OCI-LY7 (cell line): Measurements from ENCODE around the gene CKAP2L.

ENCODE experiments used
- EZH2phosphoT487 ChIP-seq: fragments of 200-600 bp; sonication (generic); IDR thresholded peaks from 2 replicates; pipeline ENCODE4 v1.6.1; 2018; ENCODE audit warnings: low read depth, borderline replicate concordance, mild to moderate bottlenecking, mixed run types, antibody characterized with exemption, low read length, moderate library complexity, mixed read lengths
- TF ChIP-seq, protein P1 (sequence below): fragments of 200-600 bp; sonication (generic); conservative IDR thresholded peaks from 2 replicates; pipeline ENCODE4 v1.5.1; 2014; ENCODE audit warnings: mild to moderate bottlenecking, antibody characterized with exemption, low read length, moderate library complexity, mixed read lengths

DNA sequence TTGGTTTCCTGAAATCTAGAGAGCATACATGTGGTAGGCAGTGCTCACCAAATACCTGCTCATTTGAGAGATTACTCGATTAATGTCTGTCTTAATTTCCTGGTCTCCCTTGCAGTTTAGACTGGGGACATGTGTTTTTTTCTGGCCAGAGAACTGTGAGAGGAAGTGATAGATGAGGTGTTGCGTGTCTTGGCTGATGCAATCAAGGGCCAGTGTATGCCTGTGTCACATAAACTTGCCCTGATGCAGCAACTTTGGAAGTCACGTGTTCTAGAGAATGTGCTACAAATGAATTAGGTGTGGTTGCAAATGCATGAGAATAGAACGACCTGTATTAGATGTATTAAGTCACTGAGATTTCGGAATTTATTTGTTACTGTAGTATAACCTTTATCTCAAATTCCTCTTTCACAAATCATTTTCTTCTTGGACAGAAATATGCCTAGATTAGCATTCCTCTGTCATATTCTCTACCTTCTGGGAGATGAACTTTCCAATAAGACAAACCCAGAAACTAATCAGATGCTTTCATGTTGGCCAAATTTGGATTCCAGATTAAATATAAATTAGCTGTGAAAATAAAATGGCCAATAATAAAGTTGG is 29.8 kb upstream of the CKAP2L start:
- TF ChIP-seq, protein P1, sequence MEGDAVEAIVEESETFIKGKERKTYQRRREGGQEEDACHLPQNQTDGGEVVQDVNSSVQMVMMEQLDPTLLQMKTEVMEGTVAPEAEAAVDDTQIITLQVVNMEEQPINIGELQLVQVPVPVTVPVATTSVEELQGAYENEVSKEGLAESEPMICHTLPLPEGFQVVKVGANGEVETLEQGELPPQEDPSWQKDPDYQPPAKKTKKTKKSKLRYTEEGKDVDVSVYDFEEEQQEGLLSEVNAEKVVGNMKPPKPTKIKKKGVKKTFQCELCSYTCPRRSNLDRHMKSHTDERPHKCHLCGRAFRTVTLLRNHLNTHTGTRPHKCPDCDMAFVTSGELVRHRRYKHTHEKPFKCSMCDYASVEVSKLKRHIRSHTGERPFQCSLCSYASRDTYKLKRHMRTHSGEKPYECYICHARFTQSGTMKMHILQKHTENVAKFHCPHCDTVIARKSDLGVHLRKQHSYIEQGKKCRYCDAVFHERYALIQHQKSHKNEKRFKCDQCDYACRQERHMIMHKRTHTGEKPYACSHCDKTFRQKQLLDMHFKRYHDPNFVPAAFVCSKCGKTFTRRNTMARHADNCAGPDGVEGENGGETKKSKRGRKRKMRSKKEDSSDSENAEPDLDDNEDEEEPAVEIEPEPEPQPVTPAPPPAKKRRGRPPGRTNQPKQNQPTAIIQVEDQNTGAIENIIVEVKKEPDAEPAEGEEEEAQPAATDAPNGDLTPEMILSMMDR, result no peak
- no peak for TF ChIP-seq EZH2phosphoT487
